ENCODE results near the gene NEUROG1.

DNA sequence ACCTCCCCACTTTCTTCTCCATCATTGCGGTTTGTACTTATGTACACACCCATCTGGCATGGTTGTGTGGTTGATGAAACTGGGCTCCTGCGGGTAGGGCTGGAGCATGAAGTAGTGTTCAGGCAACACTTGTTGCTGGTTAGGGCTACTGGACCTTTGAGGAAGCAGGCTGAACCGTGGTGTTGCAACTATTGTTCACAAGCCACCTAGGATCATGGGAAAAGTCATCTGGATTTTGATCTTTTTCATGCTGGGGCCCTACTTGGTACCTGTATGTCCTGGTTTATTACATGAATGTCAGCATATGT, 43.5 kb downstream of the NEUROG1 start:
- TF ChIP-seq, protein P1, sequence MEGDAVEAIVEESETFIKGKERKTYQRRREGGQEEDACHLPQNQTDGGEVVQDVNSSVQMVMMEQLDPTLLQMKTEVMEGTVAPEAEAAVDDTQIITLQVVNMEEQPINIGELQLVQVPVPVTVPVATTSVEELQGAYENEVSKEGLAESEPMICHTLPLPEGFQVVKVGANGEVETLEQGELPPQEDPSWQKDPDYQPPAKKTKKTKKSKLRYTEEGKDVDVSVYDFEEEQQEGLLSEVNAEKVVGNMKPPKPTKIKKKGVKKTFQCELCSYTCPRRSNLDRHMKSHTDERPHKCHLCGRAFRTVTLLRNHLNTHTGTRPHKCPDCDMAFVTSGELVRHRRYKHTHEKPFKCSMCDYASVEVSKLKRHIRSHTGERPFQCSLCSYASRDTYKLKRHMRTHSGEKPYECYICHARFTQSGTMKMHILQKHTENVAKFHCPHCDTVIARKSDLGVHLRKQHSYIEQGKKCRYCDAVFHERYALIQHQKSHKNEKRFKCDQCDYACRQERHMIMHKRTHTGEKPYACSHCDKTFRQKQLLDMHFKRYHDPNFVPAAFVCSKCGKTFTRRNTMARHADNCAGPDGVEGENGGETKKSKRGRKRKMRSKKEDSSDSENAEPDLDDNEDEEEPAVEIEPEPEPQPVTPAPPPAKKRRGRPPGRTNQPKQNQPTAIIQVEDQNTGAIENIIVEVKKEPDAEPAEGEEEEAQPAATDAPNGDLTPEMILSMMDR (IDR thresholded peaks at IDR 0.05; ENCODE audit: low read length) = no peak
- no peak for TF ChIP-seq EZH2 (IDR thresholded peaks at IDR 0.05; ENCODE audit: borderline replicate concordance, low read length)
